NCI-H128 (cell line): Measurements from ENCODE around the gene RBP7.
"Not testable (repeated sequence)": the region's sequence is repeated elsewhere in the genome, so short reads cannot be mapped to it uniquely, and the experiment has no call there.

Source experiments
- DNase-seq: peaks from one replicate; lab custom pipeline; 2025; ENCODE audit not compliant: unreplicated experiment; lab: John Stamatoyannopoulos, UW

The RBP7 gene

DNA sequence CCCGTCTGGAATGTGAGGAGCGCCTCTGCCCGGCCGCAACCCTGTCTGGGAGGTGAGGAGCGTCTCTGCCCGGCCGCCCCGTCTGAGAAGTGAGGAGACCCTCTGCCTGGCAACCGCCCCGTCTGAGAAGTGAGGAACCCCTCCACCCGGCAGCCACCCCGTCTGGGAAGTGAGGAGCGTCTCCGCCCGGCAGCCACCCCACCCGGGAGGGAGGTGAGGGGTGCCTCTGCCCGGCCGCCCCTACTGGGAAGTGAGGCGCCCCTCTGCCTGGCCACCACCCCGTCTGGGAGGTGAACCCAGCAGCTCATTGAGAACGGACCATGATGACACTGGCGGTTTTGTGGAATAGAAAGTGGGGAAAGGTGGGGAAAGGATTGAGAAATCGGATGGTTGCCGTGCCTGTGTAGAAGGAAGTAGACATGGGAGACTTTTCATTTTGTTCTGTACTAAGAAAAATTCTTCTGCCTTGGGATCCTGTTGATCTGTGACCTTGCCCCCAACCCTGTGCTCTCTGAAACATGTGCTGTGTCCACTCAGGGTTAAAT lies 32.0 kb downstream of the RBP7 start:
- DNase-seq = not testable (repeated sequence)

- DNase-seq = no peak
Measured at GRCh38 chr1:10031461-10031860, 34.4 kb downstream of the RBP7 start.

DNA sequence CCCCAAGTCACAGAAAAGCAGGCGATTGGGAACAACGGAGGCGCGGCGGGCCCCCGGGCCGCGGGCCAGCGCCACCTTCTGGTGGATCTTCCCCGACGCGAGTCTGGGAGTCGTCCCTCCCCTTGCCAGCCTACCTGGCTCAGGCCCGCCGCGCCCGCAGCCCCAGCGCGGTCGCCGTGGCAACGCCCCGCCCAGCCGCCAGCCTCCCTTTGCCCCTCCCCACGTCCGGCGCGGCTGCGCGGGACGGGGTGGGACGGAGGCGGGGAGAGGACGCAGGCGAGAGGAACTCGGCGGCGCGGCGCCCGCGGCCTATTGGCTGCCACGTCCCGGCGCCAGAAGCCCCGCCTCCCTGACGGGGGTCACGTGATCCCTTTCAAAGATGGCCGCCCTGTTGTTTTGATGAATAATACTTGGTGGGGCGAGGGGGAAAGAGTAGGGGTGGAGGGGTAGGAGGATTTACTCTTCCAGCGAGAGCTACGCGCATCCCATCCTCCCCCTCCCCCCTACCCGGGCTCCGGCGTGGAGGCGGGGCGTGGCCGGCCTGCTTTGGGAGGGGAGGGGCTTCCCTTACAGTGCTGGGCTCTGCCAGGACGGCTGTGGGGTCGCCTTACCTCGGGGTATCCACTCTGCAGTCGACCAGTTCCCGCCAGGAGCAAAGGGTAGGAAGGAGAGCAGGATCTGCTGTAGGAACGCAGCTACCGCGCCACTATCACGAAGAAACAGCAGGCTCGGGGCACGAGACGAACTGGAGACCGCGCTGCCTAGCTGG lies 35.7 kb downstream of the RBP7 start, which contains the start of gene UBE4B:
TSS of gene UBE4B (plus strand) at position 369 of the 769 bp plus-strand sequence. CDS start 713 bp downstream, outside the sequence.
- DNase-seq = peak; percentile 99

DNA sequence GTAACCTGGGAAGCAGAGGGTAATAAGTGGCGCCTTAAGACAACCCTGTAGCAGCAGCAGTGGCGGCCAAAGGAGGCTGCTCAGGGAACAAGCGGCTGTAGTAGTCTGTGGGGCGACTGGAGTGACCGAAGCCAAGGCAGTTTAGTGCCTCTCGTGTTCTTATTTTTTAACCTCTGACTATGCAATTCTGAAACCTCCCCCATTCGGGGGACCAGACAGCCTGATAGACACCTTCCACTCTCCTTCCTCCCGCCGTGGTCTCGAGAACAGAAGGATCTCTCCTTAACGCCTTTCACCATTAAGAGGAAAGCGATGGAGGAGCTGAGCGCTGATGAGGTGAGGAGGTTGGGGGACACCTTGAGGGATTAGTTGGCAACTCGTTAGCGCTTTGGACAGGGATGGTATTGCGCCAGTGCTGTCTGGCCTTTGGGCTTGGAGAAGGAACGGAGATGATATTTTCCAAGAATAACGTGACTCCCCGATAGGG lies 36.4 kb downstream of the RBP7 start:
- peak; percentile 37 for DNase-seq

- no peak for DNase-seq
Measured at GRCh38 chr1:10042746-10043145, 45.7 kb downstream of the RBP7 start.

DNA sequence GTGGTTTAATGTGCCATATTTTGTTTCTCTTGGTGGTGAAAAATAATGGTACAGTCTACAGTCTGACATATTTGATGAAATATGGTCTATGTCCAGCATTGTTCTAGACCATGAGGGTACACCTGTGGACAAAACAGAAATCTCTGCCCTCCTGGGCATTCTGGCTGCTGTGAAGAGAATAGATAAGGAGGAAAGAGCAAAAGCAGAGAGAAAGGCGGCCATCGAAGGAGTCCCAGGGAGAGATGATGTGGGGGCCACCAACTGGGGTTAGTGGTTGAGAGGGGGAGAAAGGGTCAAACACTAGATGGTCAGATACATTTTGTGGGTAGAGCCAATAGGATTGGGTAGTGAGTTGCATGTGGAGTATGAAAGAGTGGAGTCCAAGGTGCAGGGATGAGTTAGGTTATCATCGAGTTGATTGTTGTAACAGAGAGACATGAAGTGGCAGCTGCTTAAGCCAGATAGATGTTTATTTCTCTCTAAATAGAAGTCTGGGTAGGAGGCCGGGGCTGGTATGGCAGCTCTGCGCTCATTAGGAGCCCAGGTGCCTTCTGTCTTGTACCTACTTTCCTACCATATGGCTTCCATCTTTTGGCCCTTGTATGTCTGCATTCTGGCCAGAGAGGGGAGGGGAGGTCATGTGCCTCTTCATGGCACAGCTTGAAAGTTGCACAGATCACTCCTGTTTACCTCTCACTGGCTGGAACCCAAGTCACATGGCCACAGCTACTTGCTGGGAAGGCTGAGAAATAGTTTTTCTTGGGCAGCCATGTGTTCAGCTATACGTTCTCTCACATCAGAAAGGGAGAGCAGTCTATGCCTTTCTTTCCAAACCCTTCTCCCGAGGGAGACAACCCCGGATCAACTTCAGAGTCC lies 48.7 kb downstream of the RBP7 start:
- DNase-seq = no peak

DNA sequence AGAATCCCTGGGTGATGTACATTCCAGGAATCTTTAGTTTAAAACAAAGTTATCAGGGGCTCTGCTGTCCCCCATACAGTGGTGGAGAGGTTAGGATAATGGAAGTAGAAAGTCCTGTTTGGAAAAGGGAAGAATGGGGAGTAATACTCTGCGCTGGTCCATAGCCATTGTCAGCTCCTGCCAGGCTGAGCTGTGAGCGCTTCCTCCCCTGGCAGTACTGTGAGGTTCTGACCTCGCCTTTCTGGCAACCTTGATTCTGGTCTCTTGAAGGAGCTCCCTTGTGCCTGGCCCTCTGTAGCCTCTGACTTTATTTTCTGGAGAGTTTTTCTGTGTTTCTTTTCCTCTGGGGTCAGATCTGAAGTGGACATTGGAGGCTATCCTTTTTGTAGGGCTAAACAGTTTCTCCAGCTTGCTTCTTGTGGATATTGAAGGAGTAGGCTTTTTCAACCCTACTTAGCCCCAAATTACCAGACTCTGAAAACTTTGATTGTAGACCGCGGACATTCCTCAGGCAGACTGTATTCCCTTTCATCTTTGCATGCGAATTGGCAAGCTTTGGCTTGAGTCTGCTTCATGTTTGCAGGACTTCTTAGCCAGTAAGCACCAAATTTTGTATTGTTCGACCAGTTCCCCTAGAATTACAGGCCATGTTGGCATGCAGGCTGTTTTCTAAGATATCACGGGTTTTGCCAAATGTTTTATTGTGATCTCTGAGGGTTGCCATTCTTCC lies 49.5 kb downstream of the RBP7 start:
- DNase-seq = no peak

- no peak for DNase-seq
Measured at GRCh38 chr1:10048601-10049000, 51.6 kb downstream of the RBP7 start.

- DNase-seq = no peak
Measured at GRCh38 chr1:10050611-10051010, 53.6 kb downstream of the RBP7 start.

DNA sequence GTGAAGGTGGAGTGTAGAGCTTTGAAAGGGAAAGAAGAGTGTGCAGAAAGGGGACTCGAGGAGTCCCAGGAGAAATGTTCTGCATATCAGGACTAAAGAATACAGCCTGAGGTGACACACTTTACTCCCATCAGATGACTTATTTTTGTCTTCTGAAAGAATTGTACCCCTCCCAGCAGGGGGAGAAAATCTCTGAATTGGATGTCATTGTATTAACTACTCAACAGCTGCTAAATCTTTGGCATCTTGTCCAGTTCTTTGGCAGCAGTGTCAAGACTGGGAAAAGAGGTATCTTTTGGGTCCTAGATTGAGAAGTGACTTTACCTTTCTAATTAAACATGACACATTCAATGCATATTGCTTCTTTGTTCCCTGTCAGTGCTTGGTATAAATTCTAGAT lies 54.6 kb downstream of the RBP7 start:
- no peak for DNase-seq

DNA sequence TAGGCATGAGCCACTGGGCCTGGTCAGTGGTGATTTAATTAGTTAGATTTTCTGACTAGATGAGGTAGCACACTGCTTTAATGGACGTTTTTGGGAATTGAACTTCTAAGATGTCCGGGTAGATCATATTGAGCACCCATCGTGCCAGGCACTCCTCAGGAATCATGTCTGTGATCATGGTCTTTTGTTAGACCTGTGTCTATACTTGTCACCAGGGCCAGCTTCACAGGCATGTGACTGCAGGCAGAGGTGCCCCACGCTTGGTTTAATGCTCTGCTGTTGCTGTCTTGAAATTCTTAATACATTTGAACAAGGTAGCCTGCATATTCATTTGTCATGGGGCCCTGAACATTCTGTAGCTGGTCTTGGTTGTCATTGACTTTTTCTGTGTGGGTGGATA lies 55.3 kb downstream of the RBP7 start:
- no peak for DNase-seq

GRCh38 chr1:10054465-10054864 lies 57.4 kb downstream of the RBP7 start:
- no peak for DNase-seq

GRCh38 chr1:10056599-10056987 lies 59.6 kb downstream of the RBP7 start:
- no peak for DNase-seq

- DNase-seq = no peak
Measured at GRCh38 chr1:10057343-10057742, 60.3 kb downstream of the RBP7 start.

DNA sequence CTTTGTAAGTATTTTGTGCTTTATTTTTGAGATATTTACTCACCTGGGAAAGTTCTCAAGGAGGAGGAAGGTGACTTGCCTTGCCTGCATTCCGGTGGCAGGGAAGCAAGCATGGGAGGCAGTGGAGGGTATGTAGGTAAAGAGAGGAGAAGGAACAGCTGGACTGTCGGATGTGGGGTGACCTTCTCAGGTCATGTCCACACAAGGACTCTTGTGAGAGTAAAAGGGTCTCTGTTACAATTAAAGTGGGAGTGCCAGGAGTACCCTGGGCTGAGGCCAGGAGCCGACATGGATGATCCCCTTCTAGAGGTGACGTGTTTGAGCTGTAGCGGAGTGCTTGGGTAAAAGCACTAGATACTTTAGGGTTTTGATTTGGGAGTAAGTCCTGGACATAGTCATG lies 60.8 kb downstream of the RBP7 start:
- no peak for DNase-seq

DNA sequence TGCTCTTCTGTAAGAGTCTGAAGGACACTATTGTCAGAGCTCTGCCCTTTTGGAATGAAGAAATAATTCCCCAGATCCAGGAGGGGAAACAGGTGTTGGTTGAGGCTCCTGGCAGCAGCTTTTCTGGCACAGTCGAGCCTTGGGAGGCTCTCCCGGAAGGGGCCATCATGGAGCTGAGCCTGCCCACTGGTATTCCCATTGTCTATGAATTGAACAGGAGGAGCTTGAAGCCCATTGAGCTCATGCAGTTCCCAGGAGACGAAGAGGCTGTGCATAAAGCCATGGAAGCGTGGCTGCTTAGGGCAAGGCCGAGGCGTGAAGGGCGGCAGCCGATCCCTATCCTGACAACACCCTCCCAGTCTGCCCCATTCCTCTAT lies 62.3 kb downstream of the RBP7 start:
- no peak for DNase-seq

DNA sequence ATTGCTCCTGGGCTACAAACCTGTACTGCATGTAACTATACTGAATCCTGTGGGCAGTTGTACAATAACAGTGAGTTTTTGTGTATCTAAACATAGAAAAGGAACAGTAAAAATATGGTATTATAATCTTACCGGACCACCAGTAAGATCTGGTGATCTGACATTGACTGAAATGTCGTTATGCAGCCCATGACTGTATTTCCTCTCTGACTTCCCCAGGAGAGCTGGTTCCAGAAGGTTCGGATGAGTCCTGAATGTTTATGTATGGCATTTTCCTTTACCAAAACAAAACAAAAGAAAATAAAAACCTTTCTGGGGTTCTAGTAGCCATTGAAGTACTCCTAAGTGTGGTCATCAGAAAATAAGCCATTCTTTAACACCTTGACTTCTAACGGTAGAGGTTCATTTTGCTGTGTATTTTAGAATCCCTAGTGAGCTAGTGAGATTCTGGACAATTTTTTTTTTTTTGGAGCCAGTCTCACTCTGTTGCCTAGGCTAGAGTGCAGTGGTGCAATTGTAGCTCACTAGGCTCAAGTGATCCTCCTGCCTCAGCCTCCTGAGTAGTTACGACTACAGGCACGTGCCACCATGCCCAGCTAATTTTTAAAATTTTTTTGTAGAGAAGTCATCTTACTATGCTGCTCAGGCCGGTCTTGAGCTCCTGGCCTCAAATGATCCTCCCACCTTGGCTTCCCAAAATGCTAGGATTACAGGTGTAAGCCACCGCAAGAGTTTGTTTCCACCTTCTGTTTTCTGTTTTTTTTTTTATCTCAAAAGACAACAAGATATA lies 63.5 kb downstream of the RBP7 start:
- DNase-seq = no peak

DNA sequence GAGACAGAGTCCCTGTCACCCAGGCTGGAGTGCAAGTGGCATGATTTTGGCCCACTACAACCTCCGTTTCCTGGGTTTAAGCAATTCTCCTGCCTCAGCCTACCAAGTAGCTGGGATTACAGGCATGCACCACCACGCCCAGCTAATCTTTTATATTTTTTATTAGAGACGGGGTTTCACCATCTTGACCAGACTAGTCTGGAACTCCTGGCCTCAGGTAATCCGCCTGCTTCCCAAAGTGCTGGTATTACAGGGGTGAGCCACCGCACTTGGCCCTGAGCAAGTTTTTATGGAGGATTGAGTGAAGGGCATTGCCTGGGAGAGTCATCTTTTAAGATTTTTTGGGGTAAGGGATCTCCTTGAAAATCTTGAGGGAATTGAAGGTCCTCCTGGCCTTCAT lies 64.2 kb downstream of the RBP7 start:
- no peak for DNase-seq

DNA sequence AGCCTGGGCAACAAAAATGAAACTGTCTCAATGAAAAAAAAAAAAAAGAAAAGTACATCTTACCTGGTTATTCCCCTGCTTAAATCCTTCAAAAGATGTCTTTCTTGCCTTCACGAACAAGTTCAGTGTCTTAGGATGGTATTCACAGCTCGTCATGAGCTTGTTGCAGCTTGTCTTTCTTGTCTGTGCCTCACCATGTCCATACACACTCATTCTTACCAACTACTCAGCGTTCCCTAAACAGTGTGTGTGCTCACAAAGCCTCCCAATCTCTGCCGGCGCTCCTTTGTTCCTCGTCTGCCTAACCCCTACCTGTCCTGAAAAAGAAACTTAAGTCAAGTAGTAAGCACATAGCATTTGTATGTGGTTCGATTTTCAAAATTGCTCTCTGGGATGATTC lies 66.8 kb downstream of the RBP7 start:
- no peak for DNase-seq
